ENCODE data around the gene TLR3.

DNA sequence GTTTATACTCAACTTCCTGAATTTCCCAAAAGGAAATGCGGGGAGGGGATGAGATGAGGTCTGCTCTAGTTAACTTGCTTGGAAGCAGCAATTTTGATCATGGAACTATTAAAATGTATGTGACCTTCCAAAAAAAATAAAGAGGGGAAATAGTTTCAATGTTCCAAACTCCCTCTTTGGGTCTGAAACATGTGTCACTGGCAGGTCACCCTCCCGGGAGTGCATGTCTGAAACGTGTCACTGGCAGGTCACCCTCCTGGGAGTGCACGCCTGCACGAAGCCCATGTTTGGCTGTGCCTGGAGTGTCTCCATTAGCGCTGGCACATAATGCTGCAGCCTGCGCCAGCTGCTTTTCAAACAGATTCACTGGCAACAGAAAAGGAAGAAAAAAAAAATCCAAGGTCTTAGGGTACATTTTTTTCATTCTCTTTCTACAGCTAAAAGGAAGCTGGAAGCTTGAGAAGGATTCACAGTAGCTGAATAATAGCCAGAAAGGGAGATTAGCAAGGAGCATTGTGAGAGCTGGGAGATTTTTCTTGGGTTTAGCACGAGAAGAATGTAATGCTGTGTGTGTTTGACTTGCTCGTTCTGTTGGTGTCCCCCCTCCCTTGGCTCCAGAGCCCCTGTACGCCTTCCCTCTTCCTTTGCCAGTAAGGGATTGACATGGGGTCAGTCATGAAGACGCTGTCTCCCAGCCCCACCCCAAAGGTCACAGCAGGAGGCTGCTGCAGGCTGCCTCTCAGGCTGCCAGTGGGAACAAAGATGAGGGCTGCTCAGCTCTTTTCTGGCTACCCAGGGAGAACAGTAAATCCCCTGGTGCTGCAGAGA is 39.2 kb upstream of the TLR3 start:
- TF ChIP-seq, protein P1, sequence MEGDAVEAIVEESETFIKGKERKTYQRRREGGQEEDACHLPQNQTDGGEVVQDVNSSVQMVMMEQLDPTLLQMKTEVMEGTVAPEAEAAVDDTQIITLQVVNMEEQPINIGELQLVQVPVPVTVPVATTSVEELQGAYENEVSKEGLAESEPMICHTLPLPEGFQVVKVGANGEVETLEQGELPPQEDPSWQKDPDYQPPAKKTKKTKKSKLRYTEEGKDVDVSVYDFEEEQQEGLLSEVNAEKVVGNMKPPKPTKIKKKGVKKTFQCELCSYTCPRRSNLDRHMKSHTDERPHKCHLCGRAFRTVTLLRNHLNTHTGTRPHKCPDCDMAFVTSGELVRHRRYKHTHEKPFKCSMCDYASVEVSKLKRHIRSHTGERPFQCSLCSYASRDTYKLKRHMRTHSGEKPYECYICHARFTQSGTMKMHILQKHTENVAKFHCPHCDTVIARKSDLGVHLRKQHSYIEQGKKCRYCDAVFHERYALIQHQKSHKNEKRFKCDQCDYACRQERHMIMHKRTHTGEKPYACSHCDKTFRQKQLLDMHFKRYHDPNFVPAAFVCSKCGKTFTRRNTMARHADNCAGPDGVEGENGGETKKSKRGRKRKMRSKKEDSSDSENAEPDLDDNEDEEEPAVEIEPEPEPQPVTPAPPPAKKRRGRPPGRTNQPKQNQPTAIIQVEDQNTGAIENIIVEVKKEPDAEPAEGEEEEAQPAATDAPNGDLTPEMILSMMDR (IDR thresholded peaks at IDR 0.05) = no peak
- no peak for TF ChIP-seq POLR2A (IDR thresholded peaks at IDR 0.05)

Measured in breast epithelium (tissue), 3 donors.